HepG2 (cell line): Measurements from ENCODE around the gene CALML6. TPM values are rescaled to one million over a fixed set of nuclear protein-coding genes. Genes with fewer than 3 reads are reported as not detected.

Source experiments
- ATAC-seq: fragments of 200-7000 bp; cut with Tn5 transposase; 3 replicates; pipeline ENCODE4 v1.9.1; 2020; ENCODE audit warnings: mild to moderate bottlenecking, moderate library complexity
- BruUV-seq: library from RNA; stranded (reverse); fragments of 400-500 nt; replicated peaks from 2 replicates; lab custom pipeline; 2021; lab: Mats Ljungman, UMichigan
- CTCF ChIA-PET: fragments of 300-600 bp; formaldehyde crosslinking; extraction: SDS; loops from one replicate; lab custom pipeline; 2021; ENCODE audit warnings: low total read pairs, inconsistent platforms, low intra/inter-chr PET ratio; lab: Yijun Ruan, JAX
- POLR2A ChIA-PET: fragments of 350-600 bp; sonication (Branson Sonifier 250); formaldehyde crosslinking; loops from one replicate; lab custom pipeline; 2020; ENCODE audit warnings: antibody characterized with exemption, inconsistent platforms; lab: Yijun Ruan, JAX
- DNase-seq: peaks from one replicate; pipeline ENCODE4 v3.0.0-alpha.2; 2015; ENCODE audit warnings: low spot score
- FAIRE-seq: peaks from 3 replicates; lab custom pipeline; 2011; peaks lifted over from hg19 to GRCh38; lab: Jason Lieb, UNC
- H2AFZ ChIP-seq: one replicate; pipeline ENCODE4 v1.6.1; 2011; ENCODE audit warnings: low read length, inconsistent platforms
- H3K27ac ChIP-seq: fragments of 300-600 bp; 3 replicates; pipeline ENCODE4 v1.8.0; 2011; ENCODE audit warnings: mixed run types, mild to moderate bottlenecking, mixed read lengths, low read length, inconsistent platforms; ENCODE audit not compliant: insufficient read depth; ENCODE audit errors: extremely low read length
- H3K27me3 ChIP-seq, 2 experiments: fragments of 200-600 bp in 1 of 2; 2 replicates in 1 of 2; 3 replicates in 1 of 2; pipeline versions ENCODE4 v1.6.0 to v1.8.0; 2011; ENCODE audit warnings: low read length in 2 of 2, mild to moderate bottlenecking in 2 of 2, moderate library complexity in 2 of 2, inconsistent platforms in 1 of 2; ENCODE audit not compliant: insufficient read depth in 2 of 2, control insufficient read depth in 1 of 2
- H3K36me3 ChIP-seq, 2 experiments: fragments of 200-600 bp in 1 of 2; replicated peaks in 1 of 2; 2 replicates in 1 of 2; 3 replicates in 1 of 2; pipeline versions ENCODE4 v1.5.1 to v1.8.0; 2011; ENCODE audit warnings: low read length in 2 of 2, inconsistent platforms in 1 of 2; ENCODE audit not compliant: insufficient read depth in 2 of 2, control insufficient read depth in 1 of 2
- H3K4me1 ChIP-seq: 2 replicates; pipeline ENCODE4 v1.5.1; 2012; ENCODE audit warnings: low read length, inconsistent platforms; ENCODE audit not compliant: insufficient read depth
- H3K4me2 ChIP-seq: 2 replicates; pipeline ENCODE4 v1.6.0; 2011; ENCODE audit warnings: low read depth, low read length, inconsistent platforms
- H3K4me3 ChIP-seq, 3 experiments: fragments of 200-600 bp in 1 of 3; sonication (generic), shearing (Covaris generic) in 1 of 3; replicated peaks in 1 of 3; 2 replicates each; pipeline ENCODE4 v1.5.1; 2011 to 2016; ENCODE audit warnings: low read length in 3 of 3, inconsistent platforms in 2 of 3, low read depth in 2 of 3, mild to moderate bottlenecking in 2 of 3, control low read depth in 1 of 3, mixed read lengths in 1 of 3; ENCODE audit not compliant: insufficient read depth in 1 of 3
- H3K79me2 ChIP-seq: one replicate; pipeline ENCODE4 v1.6.1; 2011; ENCODE audit warnings: low read length, inconsistent platforms; ENCODE audit not compliant: insufficient read depth
- H3K9ac ChIP-seq: 2 replicates; pipeline ENCODE4 v1.6.0; 2011; ENCODE audit warnings: mild to moderate bottlenecking, low read depth, low read length, inconsistent platforms; ENCODE audit not compliant: insufficient read depth
- H3K9me3 ChIP-seq: 2 replicates; pipeline ENCODE4 v1.5.1; 2012; ENCODE audit warnings: mild to moderate bottlenecking, low read length
- H4K20me1 ChIP-seq: 2 replicates; pipeline ENCODE4 v1.6.0; 2011; ENCODE audit warnings: inconsistent platforms, mild to moderate bottlenecking, low read length, moderate library complexity; ENCODE audit not compliant: insufficient read depth
- ATF3 ChIP-seq: sonication (generic); formaldehyde crosslinking; IDR thresholded peaks from 2 replicates; pipeline ENCODE4 v1.4.0; 2020; ENCODE audit warnings: missing genetic modification reagents
- CENPT ChIP-seq: sonication (generic); formaldehyde crosslinking; IDR thresholded peaks from 2 replicates; pipeline ENCODE4 v1.8.0; 2022; ENCODE audit warnings: low read depth, mild to moderate bottlenecking, moderate library complexity, missing genetic modification reagents
- CREB1 ChIP-seq, 2 experiments: fragments of 450-650 bp in 1 of 2; IDR thresholded peaks; 2 replicates each; pipeline ENCODE4 v1.6.1; 2016 to 2017; ENCODE audit warnings: control low read depth in 1 of 2, mild to moderate bottlenecking in 1 of 2, missing compliant biosample characterization in 1 of 2, missing genetic modification characterization in 1 of 2
- HIC2 ChIP-seq: sonication (generic); formaldehyde crosslinking; IDR thresholded peaks from 2 replicates; pipeline ENCODE4 v1.9.0; 2022; ENCODE audit warnings: low read depth, missing genetic modification reagents
- HMGA1 ChIP-seq: sonication (generic); formaldehyde crosslinking; conservative IDR thresholded peaks from 2 replicates; pipeline ENCODE4 v1.4.0; 2020; ENCODE audit warnings: missing genetic modification reagents
- HNRNPL ChIP-seq: fragments of 200-400 bp; formaldehyde crosslinking; IDR thresholded peaks from 2 replicates; pipeline ENCODE4 v1.6.1; 2017; ENCODE audit warnings: mild to moderate bottlenecking, low read depth, low read length
- JDP2 ChIP-seq: sonication (generic); formaldehyde crosslinking; IDR thresholded peaks from 2 replicates; pipeline ENCODE4 v1.8.1; 2022; ENCODE audit warnings: missing genetic modification reagents, borderline replicate concordance
- ZFP91 ChIP-seq: sonication (generic); formaldehyde crosslinking; IDR thresholded peaks from 2 replicates; pipeline ENCODE4 v1.9.0; 2022; ENCODE audit warnings: missing genetic modification reagents, mild to moderate bottlenecking, borderline replicate concordance
- ZNF280B ChIP-seq: sonication (generic); formaldehyde crosslinking; IDR thresholded peaks from 2 replicates; pipeline ENCODE4 v1.5.0; 2020; ENCODE audit warnings: missing genetic modification reagents, mild to moderate bottlenecking, borderline replicate concordance
- ZNF687 ChIP-seq: sonication (generic); formaldehyde crosslinking; IDR thresholded peaks from 2 replicates; pipeline ENCODE4 v1.5.1; 2020; ENCODE audit warnings: mild to moderate bottlenecking, missing genetic modification reagents, moderate library complexity
- ZNF709 ChIP-seq: sonication (generic); formaldehyde crosslinking; IDR thresholded peaks from 2 replicates; pipeline ENCODE4 v1.5.0; 2020; ENCODE audit warnings: mild to moderate bottlenecking, missing genetic modification reagents
- WGBS: methylation state at CpG from one replicate; pipeline ENCODE4 v1.1.6; 2017; ENCODE audit warnings: low lambda C conversion rate; 5-methylcytosine and 5-hydroxymethylcytosine counted together
- in situ Hi-C: cut with HindIII; loops from 2 replicates; pipeline ENCODE4 v1.10.0; 2017; ENCODE audit warnings: low pct_unique_long_range_greater_than_20kb; ENCODE audit not compliant: extremely low pct_ligation_motif_present
- intact Hi-C: fragments of 100-400 bp; cut with micrococcal nuclease; formaldehyde crosslinking; loops from one replicate; pipeline ENCODE4 v1.10.0; 2022; ENCODE audit not compliant: unreplicated experiment
- polyA plus RNA-seq, 8 experiments: library from polyadenylated mRNA; depleted of rRNA in 3 of 8; stranded (reverse) in 7 of 8; unstranded in 1 of 8; fragments of >200 nt; fragmentation: Illumina TruSeq in 4 of 8; extraction: Trizol in 4 of 8; gene quantifications; 2 replicates each; pipeline versions ENCODE4 v1.2.1 to v1.2.3, GENCODE V29; 2011 to 2016; ENCODE audit warnings: low read depth in 4 of 8, missing spikeins in 1 of 8, mixed read lengths in 1 of 8; ENCODE audit not compliant: insufficient read depth in 1 of 8
- total RNA-seq, 5 experiments: library from RNA; depleted of rRNA; stranded (reverse); fragments of >200 nt; fragmentation: Illumina TruSeq; extraction: Trizol; gene quantifications; 2 replicates each; pipeline ENCODE4 v1.2.3, GENCODE V29; 2016; ENCODE audit warnings: low read depth in 1 of 5

Gene CALML6
- total and polyA plus RNA-seq, 2 of the 13 experiments (the other 11 are each of a cell fraction or from before 2014, with no cell fraction given), result 0.11 to 0.12 TPM

DNA sequence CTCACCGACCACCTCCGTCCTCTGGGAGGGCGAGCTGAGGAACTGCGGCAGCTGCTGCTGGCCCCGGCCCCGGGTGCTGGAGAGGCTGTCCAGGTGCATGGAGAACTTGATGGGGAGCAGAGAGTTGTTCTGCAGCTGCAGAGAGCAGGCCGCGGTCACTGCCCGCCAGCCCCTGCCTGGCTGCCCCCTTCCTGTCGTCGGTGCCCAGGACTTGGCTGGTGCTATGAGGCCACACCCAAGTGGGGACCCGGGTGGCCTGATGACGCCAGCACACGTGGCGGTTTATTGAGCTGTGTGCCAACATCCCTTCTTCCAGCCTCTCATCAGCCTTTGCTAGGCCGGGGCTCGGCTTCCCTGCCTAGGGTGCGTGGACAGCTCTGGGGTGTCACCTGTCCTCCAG lies 9.3 kb downstream of the CALML6 start (continued):
- TF ChIP-seq ATF3, result no peak

DNA sequence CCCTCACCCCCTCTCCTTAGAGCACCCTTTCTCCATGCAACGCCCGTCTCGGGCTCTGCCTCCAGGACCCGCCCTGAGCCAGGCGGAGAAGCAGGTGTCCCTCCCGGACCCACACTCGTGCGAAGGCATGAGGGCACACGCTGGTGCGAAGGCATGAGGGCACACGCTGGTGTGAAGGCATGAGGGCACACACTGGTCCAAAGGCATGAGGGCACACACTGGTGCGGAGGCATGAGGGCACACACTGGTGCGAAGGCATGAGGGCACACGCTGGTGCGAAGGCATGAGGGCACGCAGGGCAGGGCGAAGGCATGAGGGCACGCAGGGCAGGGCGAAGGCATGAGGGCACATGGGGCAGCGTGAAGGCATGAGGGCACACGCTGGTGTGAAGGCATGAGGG lies 9.8 kb downstream of the CALML6 start:
- intact Hi-C loops (no loop called here), in situ Hi-C loops (no loop called here)
- Histone ChIP-seq H2AFZ (no peak overlapping the region), H3K27me3 (peaks cover 26 to 47% of the 10 kb centered on the region in 2 experiments; a peak in 4 of 5 replicates), H3K9me3 (no peaks in the 10 kb centered on the region), H4K20me1 (no peaks in the 10 kb centered on the region), H3K36me3 (no peaks in the 10 kb centered on the region), H3K9ac (no peak overlapping the region), H3K27ac (no peak overlapping the region), H3K4me3 (no peak overlapping the region), H3K79me2 (no peaks in the 10 kb centered on the region), H3K4me1 (peaks cover 64% of the 10 kb centered on the region), H3K4me2 (no peak overlapping the region)
- no TSS peak for BruUV-seq
- FAIRE-seq, result no peak
- POLR2A ChIA-PET, result interaction anchor here (1.5 to 3.3 kb wide), 2 partner anchors 16 to 18 kb away, joined by 13 to 55 read pairs; no protein-coding TSS in a partner anchor
- CTCF ChIA-PET, result no interaction called here
- WGBS, result 67% methylated on average over 21 of the region's 21 CpGs
- ATAC-seq, result no peak
- DNase-seq, result no peak
- TF ChIP-seq JDP2 (no peak), CREB1 (IDR thresholded peaks at IDR 0.05) (no peak), CREB1 (CRISPR knock-in tag; IDR thresholded peaks at IDR 0.05) (no peak), ZNF280B (CRISPR knock-in tag) (0 out of 2 replicates have a peak, but pooled peaks have one; percentile 8), HIC2 (peak; percentile 66), HMGA1 (CRISPR knock-in tag) (no peak), CENPT (0 out of 2 replicates have a peak, but pooled peaks have one; percentile 76), HNRNPL (peak; percentile 95), ZNF687 (CRISPR knock-in tag) (peak; percentile 37; the same call in 1 of the 2 replicates), ZNF709 (CRISPR knock-in tag) (no peak), ZFP91 (CRISPR knock-in tag) (peak; percentile 43; the same call in 1 of the 2 replicates)
